ENCODE results near the gene UST.
"Not testable (repeated sequence)": the region's sequence is repeated elsewhere in the genome, so short reads cannot be mapped to it uniquely, and the experiment has no call there.

Gene UST

GRCh38 chr6:148839044-148839443 is 92.2 kb downstream of the UST start:
- TF ChIP-seq CTCF (IDR thresholded peaks at IDR 0.05): no peak
- no peak for TF ChIP-seq ZFX (IDR thresholded peaks at IDR 0.05; ENCODE audit: borderline replicate concordance)
- H3K27ac ChIP-seq: no peak overlapping the region

GRCh38 chr6:148840256-148840655 is 93.4 kb downstream of the UST start:
- no peak overlapping the region for H3K27ac ChIP-seq
- no peak for TF ChIP-seq CTCF (IDR thresholded peaks at IDR 0.05)
- TF ChIP-seq ZFX (IDR thresholded peaks at IDR 0.05; ENCODE audit: borderline replicate concordance): no peak

GRCh38 chr6:148842296-148843019 is 95.6 kb downstream of the UST start:
- no peak for TF ChIP-seq CTCF (IDR thresholded peaks at IDR 0.05)
- TF ChIP-seq ZFX (IDR thresholded peaks at IDR 0.05; ENCODE audit: borderline replicate concordance): no peak
- H3K27ac ChIP-seq: no peak overlapping the region

- H3K27ac ChIP-seq: no peak overlapping the region
- no peak for TF ChIP-seq CTCF (IDR thresholded peaks at IDR 0.05)
- no peak for TF ChIP-seq ZFX (IDR thresholded peaks at IDR 0.05; ENCODE audit: borderline replicate concordance)
Observed at GRCh38 chr6:148845464-148845863, 98.6 kb downstream of the UST start.

GRCh38 chr6:148846778-148847761 is 100.2 kb downstream of the UST start:
- TF ChIP-seq ZFX (IDR thresholded peaks at IDR 0.05; ENCODE audit: borderline replicate concordance): no peak
- no peak for TF ChIP-seq CTCF (IDR thresholded peaks at IDR 0.05)
- no peak overlapping the region for H3K27ac ChIP-seq

GRCh38 chr6:148848915-148849314 is 102.1 kb downstream of the UST start:
- no peak overlapping the region for H3K27ac ChIP-seq
- TF ChIP-seq ZFX (IDR thresholded peaks at IDR 0.05; ENCODE audit: borderline replicate concordance) (no peak), CTCF (IDR thresholded peaks at IDR 0.05) (no peak)

- not testable (repeated sequence) for H3K27ac ChIP-seq
Observed at GRCh38 chr6:148849449-148849848, 102.6 kb downstream of the UST start.
